NCI-H748 (cell line): ENCODE data around the gene PTGFR.

ENCODE experiments used
- DNase-seq: peaks from one replicate; lab custom pipeline; 2025; ENCODE audit not compliant: unreplicated experiment; lab: John Stamatoyannopoulos, UW

PTGFR gene

GRCh38 chr1:78519446-78519845 is 28.7 kb downstream of the PTGFR start:
- no peak for DNase-seq

DNA sequence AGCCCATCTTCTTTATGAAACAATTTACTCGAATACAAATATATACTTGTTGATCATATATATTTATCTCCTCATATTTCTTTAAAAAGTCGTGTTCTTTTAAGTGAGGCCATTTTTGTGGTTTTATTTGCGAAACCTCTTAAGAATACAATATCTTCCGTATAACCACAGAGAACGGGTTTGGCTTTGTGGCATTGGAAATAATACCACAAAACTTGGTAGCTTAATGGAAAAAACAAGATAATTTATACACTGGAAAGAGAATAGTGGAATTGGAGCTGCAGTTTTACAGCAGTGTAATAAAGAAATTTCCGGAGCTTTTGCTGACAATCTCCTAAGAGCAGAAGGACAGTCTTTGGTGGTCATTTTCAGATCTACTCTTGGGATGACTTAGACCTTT is 29.4 kb downstream of the PTGFR start:
- no peak for DNase-seq

GRCh38 chr1:78520843-78521242 is 30.1 kb downstream of the PTGFR start:
- DNase-seq, result no peak

- DNase-seq, result no peak
These were observed 31.4 kb downstream of the PTGFR start for GRCh38 chr1:78522136-78522535.

GRCh38 chr1:78526496-78526895 is 35.7 kb downstream of the PTGFR start:
- DNase-seq, result peak; percentile 3

- DNase-seq, result no peak
These were observed 36.9 kb downstream of the PTGFR start for GRCh38 chr1:78527706-78528105.

DNA sequence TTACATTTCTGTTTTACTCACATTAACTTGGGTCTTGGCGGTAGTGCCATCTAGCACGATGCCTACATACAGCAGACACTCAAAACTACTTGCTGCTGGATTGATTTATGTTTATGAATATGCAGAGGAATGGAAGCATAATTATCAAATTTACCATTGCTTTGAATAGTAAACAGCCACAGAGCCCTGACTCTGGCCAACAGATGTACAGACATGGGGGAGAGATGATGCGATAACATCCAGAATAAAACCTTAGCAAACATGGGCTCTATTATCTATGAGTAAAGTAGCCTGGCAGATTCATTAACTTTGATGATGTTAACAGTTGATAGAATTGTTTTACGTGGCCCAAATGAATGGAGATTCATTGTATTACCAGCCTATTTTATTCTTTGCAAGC is 42.8 kb downstream of the PTGFR start:
- no peak for DNase-seq

DNA sequence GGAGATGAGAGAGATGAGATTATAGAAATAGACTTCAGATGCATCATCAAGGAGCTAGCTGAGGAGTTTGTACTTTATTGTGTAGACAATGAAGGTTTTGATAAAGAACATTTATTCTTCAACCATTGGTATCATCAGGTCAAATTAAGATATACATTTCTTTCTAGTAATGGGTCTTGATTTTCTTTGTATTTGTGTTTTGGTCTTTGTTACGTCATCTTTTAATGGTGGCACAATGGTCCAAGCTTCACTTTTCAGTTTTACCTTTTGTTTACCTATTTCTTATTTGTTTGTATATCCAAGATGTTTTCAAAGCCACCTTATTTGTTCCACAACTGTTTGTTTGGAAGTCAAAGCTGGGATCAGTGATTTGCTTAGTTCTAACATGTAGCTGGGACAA is 44.5 kb downstream of the PTGFR start:
- no peak for DNase-seq

DNA sequence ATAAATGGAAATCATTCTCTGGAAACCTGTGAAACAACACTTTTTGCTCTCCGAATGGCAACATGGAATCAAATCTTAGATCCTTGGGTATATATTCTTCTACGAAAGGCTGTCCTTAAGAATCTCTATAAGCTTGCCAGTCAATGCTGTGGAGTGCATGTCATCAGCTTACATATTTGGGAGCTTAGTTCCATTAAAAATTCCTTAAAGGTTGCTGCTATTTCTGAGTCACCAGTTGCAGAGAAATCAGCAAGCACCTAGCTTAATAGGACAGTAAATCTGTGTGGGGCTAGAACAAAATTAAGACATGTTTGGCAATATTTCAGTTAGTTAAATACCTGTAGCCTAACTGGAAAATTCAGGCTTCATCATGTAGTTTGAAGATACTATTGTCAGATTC is 45.7 kb downstream of the PTGFR start:
- DNase-seq, result no peak

DNA sequence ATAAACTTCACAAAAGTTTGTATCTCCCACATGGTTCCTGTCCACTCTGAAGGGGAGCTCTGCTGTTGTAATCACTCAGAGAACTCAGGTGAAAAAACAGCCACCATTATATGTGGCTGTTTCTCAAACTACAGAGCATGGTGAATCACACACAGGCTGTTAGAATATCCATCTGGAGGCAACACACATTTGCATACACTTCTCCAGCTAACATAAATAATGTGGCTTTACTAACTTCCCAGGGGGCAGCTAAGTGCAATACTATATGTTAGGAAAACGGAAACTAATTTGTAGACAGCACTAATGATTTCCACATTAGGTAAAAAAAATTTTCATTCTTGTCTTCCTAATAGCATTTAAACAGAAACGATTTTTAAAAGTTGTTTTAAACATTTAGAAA is 49.3 kb downstream of the PTGFR start:
- DNase-seq, result no peak

GRCh38 chr1:78541479-78541878 is 50.7 kb downstream of the PTGFR start:
- no peak for DNase-seq

- DNase-seq, result no peak
These were observed 53.3 kb downstream of the PTGFR start for GRCh38 chr1:78543941-78544643.

DNA sequence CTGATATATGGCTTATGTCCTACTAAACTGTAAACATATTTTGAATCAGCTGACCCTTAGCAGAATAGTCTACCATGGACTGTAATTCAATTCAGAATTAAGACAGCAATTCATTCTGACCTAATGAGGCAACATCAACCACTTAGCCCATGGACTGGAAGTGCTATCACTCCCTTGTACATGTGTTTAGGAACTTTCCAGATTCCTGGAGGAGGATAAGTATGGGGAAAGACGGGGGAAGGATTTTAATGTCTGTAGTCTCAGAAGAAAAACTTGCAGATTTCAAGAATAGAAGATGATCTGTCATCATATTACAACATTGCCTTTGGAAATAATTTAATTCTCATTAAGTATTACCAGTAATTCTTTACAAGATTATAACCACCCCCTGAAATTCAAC is 56.3 kb downstream of the PTGFR start:
- DNase-seq, result no peak

DNA sequence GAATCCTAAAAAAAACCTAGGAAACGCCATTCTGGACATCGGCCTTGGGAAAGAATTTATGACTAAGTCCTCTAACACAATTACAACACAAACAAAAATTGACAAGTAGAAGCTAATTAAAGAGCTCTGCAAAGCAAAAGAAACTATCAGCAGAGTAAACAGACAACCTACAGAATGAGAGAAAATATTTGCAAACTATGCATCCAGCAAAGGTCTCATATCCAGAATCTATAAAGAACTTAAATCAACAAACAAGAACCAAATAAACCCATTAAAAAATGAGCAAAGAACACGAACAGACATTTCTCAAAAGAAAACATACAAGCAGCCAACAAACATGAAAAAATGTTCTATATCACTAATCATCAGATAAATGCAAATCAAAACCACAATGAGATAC is 58.6 kb downstream of the PTGFR start:
- no peak for DNase-seq

DNA sequence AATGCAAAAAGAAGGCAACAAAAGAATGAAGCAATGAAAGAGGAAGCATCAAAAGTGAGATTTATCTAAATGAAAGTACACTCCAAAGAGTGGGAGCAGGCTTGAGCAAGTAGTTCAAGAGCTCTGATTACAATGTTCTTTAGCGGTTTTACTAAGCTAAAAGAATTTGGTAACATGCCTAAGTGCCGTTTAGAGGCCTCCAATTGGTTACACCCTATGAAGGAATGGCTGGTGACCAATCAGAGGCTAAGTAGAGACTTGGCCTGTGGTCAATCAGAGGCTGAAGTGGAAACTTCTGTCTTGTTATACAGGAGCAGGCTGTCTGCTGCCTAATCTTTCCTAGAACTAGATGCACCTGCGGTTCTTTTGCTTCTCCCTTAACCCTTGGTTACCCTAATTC is 59.1 kb downstream of the PTGFR start:
- no peak for DNase-seq

DNA sequence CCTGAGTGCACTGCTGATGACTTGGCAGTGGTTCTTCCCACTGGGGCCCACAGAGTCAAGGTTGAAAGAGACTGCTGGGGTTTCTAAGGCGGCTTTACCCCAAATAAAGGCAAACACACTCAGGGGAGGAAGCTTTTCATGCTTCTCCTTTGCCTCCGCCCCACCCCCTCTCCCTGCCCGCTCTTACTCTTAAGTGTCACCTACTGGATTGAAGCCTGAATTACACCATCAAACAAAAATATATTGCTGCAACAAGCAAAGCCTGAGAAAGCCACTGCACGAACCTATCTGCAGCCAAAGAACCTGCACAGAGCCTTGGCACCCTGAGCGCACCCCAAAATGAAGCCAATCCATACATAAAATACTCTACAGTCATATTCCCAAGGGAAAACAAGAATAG is 63.1 kb downstream of the PTGFR start:
- peak; percentile 4 for DNase-seq

- no peak for DNase-seq
These were observed 64.1 kb downstream of the PTGFR start for GRCh38 chr1:78554840-78555239.

- DNase-seq, result no peak
These were observed 68.9 kb downstream of the PTGFR start for GRCh38 chr1:78559680-78560079.

GRCh38 chr1:78560811-78561210 is 70.0 kb downstream of the PTGFR start:
- DNase-seq, result no peak

DNA sequence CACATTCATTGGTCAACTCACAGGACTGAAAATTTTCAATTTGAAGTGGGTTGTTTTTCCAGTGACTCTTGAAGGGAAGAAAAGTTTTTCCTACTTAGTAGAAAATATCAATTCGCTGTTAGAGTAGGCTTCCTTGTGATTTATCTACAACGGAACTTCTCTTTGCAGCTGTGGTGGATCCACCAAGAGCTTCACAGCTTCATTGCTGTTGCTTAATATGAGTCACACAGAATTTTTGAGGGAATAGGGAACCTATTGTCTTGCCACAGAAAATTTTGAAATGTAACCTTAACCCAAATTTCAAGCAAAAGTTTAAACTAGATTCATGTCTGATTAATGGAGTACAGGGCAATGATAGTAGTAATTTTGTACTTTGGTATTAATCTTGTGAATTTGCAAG is 71.1 kb downstream of the PTGFR start:
- DNase-seq, result no peak

- DNase-seq, result no peak
These were observed 74.6 kb downstream of the PTGFR start for GRCh38 chr1:78565393-78565792.

GRCh38 chr1:78570539-78570938 is 79.8 kb downstream of the PTGFR start:
- DNase-seq, result no peak

DNA sequence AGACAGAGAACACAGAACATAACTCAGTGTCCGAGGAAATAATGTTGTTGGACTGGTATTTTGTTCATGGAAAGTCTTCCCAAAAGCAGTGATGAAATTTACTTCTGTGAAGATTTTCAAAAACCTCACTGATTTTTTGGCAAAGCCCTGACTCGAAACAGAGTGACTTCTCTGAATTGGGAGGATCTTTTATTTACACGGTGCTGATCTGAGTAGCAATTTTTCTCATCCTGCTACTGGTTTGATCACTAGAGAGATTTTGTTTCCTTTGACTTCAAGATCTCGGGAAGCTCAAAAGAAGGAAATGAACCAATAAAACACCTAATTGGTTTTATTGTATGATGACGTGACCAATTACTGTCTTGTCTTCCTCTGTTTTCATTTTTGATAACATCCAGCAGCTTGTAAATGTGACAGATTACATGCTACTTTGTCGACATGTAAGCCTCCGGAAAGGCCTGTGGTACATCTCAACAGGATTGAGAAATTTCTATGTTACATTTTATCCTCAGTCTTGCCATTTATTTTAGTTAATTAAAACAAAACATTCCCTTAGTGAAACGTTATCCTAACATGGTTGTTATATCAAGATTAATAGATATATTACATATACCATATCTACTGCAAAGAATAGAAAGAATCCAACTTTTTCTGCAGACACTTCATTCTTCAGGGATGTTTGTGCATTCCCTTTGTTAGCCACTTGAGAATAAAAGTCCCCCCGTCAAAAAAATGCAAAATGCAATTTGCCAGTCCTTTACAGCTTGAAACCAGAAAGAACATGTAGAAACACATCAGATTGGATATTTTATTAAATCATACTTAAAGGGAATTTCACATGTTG is 86.7 kb downstream of the PTGFR start:
- DNase-seq, result no peak
